GM19397 (cell line): ENCODE measurements around the gene SAFB.
"Not testable (repeated sequence)": the region's sequence is repeated elsewhere in the genome, so short reads cannot be mapped to it uniquely, and the experiment has no call there.

Source experiments
- ATAC-seq: cut with Tn5 transposase; IDR thresholded peaks from one replicate; pipeline ENCODE4 v1.9.1; 2021; ENCODE audit warnings: mild to moderate bottlenecking, moderate library complexity; ENCODE audit not compliant: unreplicated experiment

SAFB gene

DNA sequence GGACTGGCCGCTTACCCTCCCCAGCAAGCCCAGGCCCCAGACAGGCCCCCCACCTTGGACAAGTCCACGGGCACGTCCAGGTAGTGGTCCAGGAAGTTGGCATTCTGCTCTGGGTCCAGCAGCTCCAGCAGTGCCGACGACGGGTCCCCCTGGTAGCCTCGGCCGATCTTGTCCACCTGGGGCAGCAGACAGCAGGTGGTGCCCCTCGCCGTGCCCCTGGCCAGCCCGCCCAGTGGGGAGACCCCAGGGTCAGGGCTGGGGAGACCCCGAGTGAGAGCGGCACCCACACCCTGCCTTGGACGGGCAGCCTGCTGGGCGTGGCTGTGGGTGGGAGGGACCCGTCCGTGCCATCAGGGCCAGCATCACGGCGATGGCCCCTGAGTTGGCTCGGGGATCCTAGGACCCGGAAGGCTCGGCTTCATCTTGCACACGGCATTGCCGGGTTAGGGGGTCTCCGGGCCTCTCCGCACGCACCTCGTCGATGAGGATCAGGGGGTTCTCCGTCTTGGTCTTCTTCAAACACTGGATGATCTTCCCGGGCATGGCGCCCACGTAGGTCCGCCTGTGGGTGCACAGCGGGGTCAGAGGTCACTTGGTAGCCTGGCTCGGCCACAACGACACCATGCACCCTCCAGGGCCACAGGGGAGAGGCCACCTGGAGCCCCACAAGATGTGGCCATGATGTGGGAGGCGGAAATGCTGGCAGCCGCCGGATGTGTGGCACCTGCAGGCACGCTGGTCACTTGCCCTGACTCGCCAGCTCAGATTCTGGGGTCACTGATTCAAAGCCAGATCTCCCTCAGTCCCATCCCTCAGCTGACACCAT, 73.5 kb downstream of the SAFB start:
- ATAC-seq = no peak

DNA sequence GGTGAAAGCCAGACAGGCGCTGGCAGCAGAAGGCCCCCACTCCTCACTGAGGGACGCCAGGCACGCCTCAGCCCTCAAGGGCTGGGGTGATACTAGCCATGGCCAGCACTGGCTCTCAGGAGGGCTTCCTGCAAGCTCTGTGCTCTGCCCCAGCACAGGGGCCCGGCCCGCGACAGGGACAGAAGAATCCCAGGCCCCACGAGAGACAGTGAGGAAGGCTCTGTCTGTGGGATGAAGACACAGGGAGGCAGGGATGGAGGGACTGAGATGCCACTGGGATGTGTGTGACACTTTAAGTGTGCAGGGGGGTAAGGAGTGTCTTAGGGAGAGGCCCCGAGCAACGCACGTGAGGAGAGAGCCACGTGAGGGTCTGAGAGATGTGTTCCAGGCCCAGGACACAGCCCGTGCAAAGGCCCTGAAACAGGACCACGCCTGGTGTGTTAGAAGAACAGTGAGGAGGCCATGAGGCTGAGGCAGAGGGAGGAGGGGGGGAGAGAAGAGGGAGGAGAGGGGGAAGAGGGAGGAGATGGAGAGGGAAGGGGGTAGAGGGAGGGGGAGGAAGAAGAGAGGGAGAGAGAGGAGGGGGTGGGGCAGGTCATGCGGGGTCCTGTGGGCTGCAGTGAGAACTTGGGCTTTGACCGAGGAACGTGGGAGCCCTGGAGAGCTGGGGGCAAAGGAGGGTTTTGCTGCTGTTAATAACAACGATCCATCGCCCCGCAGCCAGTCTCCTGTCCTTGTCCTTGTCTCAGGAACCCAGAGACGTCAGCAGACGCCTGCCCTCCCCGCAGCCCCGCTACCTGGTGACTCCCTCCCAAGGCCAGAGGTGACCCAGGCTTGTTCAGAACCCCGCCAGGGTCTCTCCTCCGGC, 74.4 kb downstream of the SAFB start:
- no peak for ATAC-seq

DNA sequence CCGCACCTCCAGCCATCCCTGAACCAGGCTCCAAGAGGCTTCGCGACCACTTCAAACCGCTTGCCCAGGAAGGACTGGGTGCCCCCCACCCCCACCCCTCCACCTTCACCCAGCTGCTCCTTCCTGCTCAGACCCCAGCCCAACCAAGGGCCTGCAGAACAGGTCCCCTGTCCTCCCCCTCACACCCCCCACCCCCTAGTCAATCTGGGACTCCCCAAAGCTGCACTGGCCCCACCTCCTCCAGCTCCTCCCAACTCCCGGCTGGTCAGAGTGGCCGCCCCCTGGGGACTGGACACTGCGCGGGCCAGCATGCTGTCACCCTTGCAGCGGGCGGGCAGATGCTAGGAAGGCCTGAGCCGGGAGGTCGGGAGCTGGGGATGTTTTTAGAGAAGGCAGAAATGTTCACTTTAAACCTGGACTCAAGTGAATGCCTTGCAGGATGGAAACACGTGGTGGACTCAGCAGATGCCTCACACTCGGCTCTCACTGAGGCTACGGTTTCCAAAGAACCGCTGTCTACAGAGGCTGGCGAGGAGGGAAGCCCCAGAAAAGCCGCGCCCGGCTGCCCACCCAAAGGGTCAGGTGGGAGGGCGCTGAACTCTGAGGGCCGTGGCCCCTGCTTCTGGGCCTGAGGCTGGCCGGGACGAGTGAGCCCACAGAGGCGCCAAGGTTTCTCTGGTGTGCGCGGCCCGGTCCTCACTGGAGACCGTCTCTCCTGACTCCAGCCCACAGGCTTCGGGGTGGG, 75.2 kb downstream of the SAFB start:
- ATAC-seq = no peak

DNA sequence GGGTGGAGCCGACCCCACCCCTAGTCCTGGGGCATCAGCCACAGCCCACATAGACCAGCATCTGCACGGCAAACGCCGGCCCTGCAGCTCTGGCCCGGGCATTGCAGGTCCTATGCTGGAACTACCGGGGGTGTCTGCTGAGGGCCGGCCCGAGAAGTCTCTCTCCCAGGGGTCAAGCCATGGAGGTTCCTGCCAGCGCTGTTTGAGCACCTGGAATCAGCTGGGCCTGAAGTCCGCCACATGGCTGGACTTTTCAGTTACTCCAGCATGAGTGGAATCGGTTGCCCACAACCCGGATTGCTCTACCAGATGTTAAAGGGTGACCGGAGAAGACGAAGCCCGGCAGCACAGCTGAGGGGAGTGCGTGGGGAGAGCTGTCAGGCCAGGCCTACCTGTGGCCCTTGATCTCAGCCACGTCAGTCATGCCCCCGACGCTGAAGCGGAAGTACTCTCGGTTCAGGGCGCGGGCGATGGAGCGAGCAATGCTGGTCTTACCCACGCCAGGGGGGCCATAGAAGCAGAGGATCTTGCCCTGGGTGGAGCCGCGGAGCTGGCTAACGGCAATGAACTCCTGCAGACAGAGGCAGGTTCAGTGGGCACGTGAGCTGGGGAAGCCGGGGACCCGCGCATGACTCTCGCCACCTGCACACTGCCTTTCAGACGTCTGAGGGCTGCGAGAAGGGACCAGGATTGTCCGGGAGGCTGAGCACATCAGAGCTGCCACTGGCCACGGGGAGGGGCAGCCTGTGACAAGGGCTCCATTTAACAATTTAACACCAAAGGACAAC, 75.9 kb downstream of the SAFB start:
- no peak for ATAC-seq

DNA sequence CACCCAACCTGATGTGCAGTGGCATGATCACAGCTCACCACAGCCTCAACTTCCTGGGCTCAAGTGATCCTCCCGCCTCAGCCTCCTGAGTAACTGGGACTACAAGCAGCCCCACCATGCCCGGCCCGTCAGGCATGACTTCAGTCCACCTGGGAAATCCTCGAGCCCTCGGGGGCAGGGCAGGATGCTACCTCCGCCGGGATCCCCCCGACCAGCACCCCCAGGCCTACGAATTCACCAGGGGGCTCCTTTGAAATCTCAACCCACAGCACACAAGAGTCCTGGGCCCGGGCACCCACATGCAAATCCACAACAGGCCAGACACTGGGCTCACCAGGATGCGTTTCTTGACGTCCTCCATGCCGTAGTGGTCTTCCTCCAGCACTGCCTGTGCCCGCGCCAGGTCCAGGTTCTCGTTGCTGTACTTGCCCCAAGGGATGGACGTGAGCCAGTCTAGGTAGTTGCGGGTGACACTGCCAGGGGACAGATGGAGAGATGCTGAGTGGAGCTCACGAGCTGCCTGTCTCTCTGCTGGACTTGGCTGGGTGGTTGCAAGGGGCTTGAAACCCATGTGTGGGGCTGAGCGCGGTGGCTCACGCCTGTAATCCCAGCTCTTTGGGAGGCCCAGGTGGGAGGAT, 77.7 kb downstream of the SAFB start:
- ATAC-seq = no peak

GRCh38 chr19:5702053-5702410, 79.1 kb downstream of the SAFB start:
- ATAC-seq = not testable (repeated sequence)

- no peak for ATAC-seq
Observed at GRCh38 chr19:5703819-5704818, 81.2 kb downstream of the SAFB start.

GRCh38 chr19:5705552-5705951, 82.7 kb downstream of the SAFB start:
- no peak for ATAC-seq

- no peak for ATAC-seq
Observed at GRCh38 chr19:5706876-5707573, 84.1 kb downstream of the SAFB start.

DNA sequence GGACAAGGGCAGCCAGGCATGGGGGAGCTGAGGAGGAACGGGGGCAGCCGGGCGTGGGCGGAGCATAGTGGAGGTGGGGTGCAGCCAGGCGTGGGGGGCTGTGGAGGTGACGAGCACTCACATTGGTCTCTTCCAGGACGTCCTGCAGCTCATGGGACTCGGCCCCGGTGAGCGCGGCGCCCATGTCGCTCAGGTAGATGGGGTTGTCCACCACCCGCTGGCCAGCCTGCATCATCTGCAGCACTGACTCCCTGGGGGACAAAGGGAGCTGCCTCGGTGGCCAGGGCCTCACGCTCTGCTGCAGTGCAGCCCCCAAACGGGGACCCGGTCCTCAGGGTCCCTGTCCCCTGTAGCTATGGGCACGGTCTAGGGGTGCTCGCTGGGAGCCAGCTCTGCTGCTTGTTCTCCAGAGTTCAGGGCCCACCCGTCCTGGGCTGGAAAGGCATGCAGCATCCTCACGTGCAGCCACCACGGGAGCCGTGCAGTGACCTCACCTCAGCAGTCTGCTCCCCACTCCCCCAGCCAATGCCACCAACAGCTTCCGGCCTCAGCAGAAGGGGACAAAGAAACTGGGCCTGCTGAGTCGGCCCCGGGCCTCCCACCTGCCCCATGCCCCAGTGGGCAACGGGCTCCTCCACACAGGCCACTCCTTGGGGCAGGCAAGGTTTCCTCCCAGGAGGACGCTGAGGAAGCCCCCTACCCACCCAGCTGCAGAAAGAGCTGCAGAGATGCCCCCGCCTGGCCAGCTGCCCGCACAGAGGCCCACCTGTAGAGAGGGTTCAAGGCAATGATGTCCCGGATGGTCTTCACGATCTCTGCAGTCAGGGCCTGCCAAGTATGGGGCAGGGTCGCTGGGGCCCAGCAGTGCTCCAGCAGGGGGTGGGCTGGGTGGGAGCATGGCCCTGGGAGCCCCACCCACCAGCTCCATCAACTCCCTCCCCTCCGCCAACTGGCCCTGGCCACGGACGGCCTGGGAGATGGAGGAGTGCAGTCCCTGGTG, 85.0 kb downstream of the SAFB start:
- ATAC-seq = no peak

- no peak for ATAC-seq
Observed at GRCh38 chr19:5711025-5711424, 88.1 kb downstream of the SAFB start.

DNA sequence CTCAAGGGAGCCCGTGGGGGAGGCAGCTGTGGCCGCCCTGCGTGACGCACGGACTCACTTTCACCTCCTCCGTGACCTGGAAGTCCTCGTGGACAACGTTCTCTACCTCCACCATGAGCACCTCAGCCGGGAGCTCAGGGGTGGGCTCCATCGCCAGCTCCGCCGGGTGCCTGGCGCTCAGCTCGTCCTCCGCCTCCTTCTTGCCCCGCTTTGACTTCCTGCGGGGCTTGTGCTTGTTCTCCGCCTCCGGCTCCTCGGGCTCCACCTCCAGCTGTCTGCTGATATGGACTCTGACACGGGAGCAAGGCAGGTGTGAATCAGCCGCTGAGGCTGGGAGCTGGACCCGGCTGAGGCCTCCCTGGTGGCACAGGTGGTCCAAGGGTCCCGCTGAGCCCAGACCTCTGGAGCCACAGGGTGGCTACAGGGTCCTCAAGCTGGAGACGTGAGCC, 88.9 kb downstream of the SAFB start:
- no peak for ATAC-seq

- no peak for ATAC-seq
Observed at GRCh38 chr19:5713228-5713627, 90.3 kb downstream of the SAFB start.

GRCh38 chr19:5714816-5715215, 91.9 kb downstream of the SAFB start:
- no peak for ATAC-seq

DNA sequence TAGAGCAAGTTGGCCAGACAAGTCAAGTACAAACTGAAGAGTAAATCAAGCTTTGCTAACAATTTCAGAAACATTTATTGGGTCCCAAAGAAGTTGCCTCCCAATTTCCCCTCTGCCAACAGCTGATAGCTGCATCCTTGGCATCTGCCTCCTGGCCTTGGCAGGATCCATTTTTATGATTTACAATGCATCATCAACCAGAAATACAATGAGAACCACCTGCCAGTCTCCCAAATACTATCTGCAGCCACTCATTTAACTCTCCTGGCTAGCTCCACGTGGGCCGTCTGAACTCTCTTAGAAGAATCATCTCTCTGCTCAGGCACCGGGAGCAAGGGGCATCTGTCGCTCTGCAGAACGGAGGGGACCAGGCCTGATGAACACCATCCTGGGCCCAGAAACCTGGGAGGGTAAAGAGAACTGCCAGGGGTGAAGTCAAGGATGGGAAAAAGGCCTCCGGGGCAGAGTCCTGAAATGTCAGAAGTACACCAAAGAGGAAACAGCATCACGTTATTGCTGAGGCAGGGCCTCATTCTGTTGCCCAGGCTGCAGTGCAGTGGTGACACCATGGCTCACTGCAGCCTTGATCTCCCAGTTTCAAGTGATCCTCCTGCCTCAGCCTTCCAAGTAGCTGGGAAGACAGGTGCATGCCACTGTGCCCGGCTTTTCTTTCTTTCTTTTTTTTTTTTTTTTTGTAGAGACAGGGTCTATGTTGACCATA, 94.5 kb downstream of the SAFB start:
- no peak for ATAC-seq
